ENCODE measurements around the gene HAT1.

HAT1 gene

DNA sequence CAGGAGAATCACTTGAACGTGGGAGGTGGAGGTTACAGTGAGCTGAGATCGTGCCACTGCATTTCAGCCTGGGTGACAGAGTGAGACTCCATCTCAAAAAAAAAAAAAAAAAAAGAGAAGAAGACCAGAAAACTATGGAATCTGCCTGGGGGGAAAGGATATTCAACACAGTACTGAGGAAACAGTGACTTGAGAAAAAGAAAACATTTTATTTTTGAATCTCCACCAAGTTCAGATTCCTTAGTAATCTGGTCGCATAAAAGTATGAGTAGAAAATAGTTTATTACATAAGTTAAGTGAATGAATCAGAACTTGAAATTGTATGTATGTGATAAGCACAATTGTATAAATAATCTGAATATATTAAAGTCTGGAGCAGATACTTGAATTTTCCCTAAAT lies 13.0 kb upstream of the HAT1 start (continued):
- TF ChIP-seq POU6F1 (CRISPR knock-in tag; IDR thresholded peaks at IDR 0.05; ENCODE audit: borderline replicate concordance, low read depth) (no peak), TOX (CRISPR knock-in tag; IDR thresholded peaks at IDR 0.05; ENCODE audit: borderline replicate concordance) (no peak), ARNTL (CRISPR knock-in tag; IDR thresholded peaks at IDR 0.05; ENCODE audit: borderline replicate concordance, low read depth) (no peak), CSDC2 (CRISPR knock-in tag; IDR thresholded peaks at IDR 0.05) (no peak), ZNF70 (CRISPR knock-in tag; IDR thresholded peaks at IDR 0.05) (no peak), SNAI2 (CRISPR knock-in tag; IDR thresholded peaks at IDR 0.05) (no peak)
- TF ChIP-seq, protein P1, sequence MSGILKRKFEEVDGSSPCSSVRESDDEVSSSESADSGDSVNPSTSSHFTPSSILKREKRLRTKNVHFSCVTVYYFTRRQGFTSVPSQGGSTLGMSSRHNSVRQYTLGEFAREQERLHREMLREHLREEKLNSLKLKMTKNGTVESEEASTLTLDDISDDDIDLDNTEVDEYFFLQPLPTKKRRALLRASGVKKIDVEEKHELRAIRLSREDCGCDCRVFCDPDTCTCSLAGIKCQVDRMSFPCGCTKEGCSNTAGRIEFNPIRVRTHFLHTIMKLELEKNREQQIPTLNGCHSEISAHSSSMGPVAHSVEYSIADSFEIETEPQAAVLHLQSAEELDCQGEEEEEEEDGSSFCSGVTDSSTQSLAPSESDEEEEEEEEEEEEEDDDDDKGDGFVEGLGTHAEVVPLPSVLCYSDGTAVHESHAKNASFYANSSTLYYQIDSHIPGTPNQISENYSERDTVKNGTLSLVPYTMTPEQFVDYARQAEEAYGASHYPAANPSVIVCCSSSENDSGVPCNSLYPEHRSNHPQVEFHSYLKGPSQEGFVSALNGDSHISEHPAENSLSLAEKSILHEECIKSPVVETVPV (CRISPR knock-in tag; IDR thresholded peaks at IDR 0.05), result no peak
- TF ChIP-seq, protein P2, sequence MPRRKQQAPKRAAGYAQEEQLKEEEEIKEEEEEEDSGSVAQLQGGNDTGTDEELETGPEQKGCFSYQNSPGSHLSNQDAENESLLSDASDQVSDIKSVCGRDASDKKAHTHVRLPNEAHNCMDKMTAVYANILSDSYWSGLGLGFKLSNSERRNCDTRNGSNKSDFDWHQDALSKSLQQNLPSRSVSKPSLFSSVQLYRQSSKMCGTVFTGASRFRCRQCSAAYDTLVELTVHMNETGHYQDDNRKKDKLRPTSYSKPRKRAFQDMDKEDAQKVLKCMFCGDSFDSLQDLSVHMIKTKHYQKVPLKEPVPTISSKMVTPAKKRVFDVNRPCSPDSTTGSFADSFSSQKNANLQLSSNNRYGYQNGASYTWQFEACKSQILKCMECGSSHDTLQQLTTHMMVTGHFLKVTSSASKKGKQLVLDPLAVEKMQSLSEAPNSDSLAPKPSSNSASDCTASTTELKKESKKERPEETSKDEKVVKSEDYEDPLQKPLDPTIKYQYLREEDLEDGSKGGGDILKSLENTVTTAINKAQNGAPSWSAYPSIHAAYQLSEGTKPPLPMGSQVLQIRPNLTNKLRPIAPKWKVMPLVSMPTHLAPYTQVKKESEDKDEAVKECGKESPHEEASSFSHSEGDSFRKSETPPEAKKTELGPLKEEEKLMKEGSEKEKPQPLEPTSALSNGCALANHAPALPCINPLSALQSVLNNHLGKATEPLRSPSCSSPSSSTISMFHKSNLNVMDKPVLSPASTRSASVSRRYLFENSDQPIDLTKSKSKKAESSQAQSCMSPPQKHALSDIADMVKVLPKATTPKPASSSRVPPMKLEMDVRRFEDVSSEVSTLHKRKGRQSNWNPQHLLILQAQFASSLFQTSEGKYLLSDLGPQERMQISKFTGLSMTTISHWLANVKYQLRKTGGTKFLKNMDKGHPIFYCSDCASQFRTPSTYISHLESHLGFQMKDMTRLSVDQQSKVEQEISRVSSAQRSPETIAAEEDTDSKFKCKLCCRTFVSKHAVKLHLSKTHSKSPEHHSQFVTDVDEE (CRISPR knock-in tag; IDR thresholded peaks at IDR 0.05), result no peak

DNA sequence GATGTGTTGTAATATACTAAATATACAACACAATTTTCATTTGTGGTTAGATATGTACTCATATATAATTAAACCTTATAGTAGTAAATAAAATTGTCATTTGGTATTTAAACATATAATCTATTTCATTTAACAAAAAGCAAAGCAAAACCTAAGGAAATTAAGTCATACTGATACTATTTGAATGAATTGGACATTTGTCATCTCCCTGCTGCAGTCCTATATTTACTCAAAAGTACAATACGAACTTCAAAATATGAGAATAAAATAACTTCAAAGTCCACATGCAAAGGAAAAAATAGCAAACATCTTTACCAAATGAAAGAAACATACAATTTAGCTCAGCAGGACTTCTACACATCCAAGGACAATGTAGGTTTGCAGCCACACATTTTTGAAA lies 11.8 kb upstream of the HAT1 start:
- no peak for TF ChIP-seq SNAI2 (CRISPR knock-in tag; IDR thresholded peaks at IDR 0.05)
- TF ChIP-seq ZNF8 (CRISPR knock-in tag; IDR thresholded peaks at IDR 0.05), result no peak
- TF ChIP-seq ISL1 (CRISPR knock-in tag; IDR thresholded peaks at IDR 0.05), result no peak
- TF ChIP-seq POU6F1 (CRISPR knock-in tag; IDR thresholded peaks at IDR 0.05; ENCODE audit: borderline replicate concordance, low read depth), result no peak
- TF ChIP-seq ZFP30 (CRISPR knock-in tag; IDR thresholded peaks at IDR 0.05), result no peak
- no peak for TF ChIP-seq TOX (CRISPR knock-in tag; IDR thresholded peaks at IDR 0.05; ENCODE audit: borderline replicate concordance)
- TF ChIP-seq ARNTL (CRISPR knock-in tag; IDR thresholded peaks at IDR 0.05; ENCODE audit: borderline replicate concordance, low read depth), result no peak
- TF ChIP-seq, protein P2 (CRISPR knock-in tag; IDR thresholded peaks at IDR 0.05), result no peak
- no peak for TF ChIP-seq ZC3H10 (CRISPR knock-in tag; IDR thresholded peaks at IDR 0.05)
- TF ChIP-seq CREB5 (CRISPR knock-in tag; IDR thresholded peaks at IDR 0.05; ENCODE audit: low read depth), result no peak
- TF ChIP-seq ZNF70 (CRISPR knock-in tag; IDR thresholded peaks at IDR 0.05), result no peak
- no peak for TF ChIP-seq GLIS3 (CRISPR knock-in tag; IDR thresholded peaks at IDR 0.05)
- TF ChIP-seq TCF4 (CRISPR knock-in tag; IDR thresholded peaks at IDR 0.05; ENCODE audit: borderline replicate concordance), result no peak
- TF ChIP-seq, protein P1 (CRISPR knock-in tag; IDR thresholded peaks at IDR 0.05), result no peak
- no peak for TF ChIP-seq ZNF565 (CRISPR knock-in tag; conservative IDR thresholded peaks at IDR 0.05; ENCODE audit: low read depth)
- TF ChIP-seq ESRRG (CRISPR knock-in tag; IDR thresholded peaks at IDR 0.05), result no peak
- TF ChIP-seq, protein P3, sequence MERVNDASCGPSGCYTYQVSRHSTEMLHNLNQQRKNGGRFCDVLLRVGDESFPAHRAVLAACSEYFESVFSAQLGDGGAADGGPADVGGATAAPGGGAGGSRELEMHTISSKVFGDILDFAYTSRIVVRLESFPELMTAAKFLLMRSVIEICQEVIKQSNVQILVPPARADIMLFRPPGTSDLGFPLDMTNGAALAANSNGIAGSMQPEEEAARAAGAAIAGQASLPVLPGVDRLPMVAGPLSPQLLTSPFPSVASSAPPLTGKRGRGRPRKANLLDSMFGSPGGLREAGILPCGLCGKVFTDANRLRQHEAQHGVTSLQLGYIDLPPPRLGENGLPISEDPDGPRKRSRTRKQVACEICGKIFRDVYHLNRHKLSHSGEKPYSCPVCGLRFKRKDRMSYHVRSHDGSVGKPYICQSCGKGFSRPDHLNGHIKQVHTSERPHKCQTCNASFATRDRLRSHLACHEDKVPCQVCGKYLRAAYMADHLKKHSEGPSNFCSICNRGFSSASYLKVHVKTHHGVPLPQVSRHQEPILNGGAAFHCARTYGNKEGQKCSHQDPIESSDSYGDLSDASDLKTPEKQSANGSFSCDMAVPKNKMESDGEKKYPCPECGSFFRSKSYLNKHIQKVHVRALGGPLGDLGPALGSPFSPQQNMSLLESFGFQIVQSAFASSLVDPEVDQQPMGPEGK (CRISPR knock-in tag; IDR thresholded peaks at IDR 0.05; ENCODE audit: borderline replicate concordance), result no peak
- ATAC-seq, result no peak
